ENCODE results near the gene IGLL1.
"Not testable (repeated sequence)": the region's sequence is repeated elsewhere in the genome, so short reads cannot be mapped to it uniquely, and the experiment has no call there.

IGLL1 gene

DNA sequence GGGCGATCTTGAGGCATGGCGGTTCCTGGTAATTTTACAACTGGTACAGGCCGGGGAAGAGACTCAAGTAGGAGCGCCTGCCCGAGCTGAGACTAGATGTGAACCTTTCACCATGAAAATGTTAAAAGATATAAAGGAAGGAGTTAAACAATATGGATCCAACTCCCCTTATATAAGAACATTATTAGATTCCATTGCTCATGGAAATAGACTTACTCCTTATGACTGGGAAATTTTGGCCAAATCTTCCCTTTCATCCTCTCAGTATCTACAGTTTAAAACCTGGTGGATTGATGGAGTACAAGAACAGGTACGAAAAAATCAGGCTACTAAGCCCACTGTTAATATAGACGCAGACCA is 40.3 kb downstream of the IGLL1 start:
- not testable (repeated sequence) for DNase-seq

DNA sequence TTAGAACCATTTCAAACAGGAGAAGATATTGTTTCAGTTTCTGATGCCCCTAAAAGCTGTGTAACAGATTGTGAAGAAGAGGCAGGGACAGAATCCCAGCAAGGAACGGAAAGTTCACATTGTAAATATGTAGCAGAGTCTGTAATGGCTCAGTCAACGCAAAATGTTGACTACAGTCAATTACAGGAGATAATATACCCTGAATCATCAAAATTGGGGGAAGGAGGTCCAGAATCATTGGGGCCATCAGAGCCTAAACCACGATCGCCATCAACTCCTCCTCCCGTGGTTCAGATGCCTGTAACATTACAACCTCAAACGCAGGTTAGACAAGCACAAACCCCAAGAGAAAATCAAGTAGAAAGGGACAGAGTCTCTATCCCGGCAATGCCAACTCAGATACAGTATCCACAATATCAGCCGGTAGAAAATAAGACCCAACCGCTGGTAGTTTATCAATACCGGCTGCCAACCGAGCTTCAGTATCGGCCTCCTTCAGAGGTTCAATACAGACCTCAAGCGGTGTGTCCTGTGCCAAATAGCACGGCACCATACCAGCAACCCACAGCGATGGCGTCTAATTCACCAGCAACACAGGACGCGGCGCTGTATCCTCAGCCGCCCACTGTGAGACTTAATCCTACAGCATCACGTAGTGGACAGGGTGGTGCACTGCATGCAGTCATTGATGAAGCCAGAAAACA is 40.8 kb downstream of the IGLL1 start:
- peak in 11 of 14 donors; percentile 24 to 71 (median 58) for DNase-seq

DNA sequence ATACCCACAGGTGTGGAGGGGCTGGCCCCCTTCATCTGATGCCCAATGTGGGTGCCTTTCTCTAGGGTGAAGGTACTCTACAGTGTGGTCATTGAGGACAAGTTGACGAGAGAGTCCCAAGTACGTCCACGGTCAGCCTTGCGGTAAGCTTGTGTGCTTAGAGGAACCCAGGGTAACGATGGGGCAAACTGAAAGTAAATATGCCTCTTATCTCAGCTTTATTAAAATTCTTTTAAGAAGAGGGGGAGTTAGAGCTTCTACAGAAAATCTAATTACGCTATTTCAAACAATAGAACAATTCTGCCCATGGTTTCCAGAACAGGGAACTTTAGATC is 41.4 kb downstream of the IGLL1 start:
- DNase-seq: not testable (repeated sequence)

DNA sequence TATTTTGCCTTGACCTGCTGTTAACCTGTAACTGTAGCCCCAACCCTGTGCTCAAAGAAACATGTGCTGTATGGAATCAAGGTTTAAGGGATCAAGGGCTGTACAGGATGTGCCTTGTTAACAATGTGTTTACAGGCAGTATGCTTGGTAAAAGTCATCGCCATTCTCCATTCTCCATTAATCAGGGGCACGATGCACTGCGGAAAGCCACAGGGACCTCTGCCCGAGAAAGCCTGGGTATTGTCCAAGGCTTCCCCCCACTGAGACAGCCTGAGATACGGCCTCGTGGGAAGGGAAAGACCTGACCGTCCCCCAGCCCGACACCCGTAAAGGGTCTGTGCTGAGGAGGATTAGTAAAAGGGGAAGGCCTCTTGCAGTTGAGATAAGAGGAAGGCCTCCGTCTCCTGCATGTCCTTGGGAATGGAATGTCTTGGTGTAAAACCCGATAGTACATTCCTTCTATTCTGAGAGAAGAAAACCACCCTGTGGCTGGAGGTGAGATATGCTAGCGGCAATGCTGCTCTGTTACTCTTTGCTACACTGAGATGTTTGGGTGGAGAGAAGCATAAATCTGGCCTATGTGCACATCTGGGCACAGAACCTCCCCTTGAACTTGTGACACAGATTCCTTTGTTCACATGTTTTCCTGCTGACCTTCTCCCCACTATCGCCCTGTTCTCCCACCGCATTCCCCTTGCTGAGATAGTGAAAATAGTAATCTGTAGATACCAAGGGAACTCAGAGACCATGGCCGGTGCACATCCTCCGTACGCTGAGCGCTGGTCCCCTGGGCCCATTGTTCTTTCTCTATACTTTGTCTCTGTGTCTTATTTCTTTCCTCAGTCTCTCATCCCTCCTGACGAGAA is 42.0 kb downstream of the IGLL1 start:
- DNase-seq: not testable (repeated sequence)

DNA sequence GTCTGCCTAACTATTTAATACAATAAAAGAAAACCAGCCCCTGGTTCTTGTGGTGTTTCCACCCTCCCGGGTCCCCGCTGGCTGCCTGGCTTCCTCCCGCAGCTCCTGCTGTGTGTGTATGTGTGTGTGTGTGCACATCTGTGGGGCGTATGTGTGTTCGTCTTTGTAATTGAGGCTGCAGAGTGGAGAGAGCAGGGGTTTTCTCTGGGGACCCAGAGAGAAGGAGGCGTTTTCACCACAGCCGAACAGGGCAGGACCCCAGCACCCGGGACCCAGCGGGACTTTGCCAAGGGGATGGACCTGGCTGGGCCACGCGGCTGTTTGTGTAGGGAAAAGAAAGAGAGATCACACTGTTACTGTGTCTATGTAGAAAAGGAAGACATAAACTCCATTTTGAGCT is 42.7 kb downstream of the IGLL1 start:
- DNase-seq: no peak

DNA sequence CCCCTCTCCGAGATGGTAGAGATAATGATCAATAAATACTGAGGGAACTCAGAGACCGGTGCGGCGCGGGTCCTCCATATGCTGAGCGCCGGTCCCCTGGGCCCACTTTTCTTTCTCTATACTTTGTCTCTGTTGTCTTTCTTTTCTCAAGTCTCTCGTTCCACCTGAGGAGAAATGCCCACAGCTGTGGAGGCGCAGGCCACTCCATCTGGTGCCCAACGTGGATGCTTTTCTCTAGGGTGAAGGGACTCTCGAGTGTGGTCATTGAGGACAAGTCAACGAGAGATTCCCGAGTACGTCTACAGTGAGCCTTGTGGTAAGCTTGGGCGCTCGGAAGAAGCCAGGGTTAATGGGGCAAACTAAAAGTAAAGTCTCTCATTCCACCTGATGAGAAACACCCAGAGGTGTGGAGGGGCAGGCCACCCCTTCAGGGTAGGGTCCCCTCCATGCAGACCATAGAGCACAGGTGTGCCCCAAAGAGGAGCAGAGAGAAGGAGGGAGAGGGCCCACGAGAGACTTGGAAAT is 43.2 kb downstream of the IGLL1 start:
- no peak for DNase-seq

DNA sequence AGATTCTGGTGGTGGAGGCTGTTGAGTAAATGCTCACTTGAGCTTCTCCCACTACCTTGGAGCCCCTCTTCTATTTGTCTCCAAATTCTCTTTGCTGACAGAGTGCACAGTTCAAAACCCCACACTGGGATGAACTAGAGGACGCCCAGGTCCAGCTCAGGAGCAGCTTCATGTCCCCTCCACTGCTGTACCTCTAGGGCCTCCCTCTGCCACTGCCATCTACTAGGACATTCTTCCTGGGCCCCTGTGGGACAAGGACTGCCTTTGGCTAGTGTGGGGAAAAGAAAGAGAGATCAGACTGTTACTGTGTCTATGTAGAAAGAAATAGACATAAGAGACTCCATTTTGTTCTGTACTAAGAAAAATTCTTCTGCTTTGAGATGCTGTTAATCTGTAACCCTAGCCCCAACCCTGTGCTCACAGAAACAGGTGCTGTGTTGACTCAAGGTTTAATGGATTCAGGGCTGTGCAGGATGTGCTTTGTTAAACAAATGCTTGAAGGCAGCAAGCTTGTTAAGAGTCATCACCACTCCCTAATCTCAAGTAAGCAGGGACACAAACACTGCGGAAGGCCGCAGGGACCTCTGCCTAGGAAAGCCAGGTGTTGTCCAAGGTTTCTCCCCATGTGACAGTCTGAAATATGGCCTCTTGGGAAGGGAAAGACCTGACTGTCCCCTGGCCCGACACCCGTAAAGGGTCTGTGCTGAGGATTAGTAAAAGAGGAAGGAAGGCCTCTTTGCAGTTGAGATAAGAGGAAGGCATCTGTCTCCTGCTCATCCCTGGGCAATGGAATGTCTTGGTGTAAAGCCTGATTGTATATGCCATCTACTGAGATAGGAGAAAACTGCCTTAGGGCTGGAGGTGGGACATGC is 44.1 kb downstream of the IGLL1 start:
- DNase-seq: not testable (repeated sequence)

DNA sequence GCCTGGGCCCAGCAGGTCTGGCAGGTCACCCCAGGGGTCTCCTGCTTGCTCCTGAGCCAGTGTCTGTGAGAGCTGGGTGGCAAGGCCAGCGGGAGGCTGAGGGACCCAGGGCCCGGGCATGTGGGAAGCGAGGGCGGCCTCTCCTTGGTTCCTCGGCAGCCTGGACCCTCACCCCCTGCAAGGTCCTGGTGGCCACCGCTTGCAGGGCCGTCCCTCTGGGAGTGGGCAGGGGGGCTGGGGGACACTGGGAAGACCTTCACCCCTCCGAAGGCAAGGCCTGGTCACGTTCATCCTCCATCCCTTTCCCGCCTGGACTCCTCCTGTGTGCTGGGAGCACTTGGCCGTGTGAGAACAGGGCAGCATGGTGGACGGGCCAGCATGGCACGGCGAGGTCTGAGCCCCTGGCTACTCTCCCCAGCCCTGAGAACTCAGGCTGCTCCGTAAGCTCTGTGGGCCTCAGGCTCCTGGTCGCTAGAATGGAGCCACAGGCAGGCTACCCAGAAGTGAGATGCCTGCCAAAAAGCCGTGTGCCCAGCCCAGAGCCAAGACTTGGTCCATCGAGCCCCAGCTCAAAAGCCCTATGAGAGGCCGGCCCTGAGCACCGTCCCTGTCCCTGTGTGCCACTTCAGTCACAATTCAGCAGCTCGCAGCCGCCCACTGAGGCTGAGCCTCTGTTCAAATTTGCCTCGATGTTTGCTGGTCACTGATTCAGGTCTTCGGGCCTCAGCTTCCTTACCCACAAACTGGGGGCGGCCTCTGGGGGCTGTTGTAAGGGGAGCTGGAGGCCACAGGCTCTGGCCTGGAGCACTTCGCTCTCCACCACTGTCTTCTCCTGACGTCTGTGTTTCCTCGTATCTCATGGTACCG is 45.0 kb downstream of the IGLL1 start:
- no peak for DNase-seq

DNA sequence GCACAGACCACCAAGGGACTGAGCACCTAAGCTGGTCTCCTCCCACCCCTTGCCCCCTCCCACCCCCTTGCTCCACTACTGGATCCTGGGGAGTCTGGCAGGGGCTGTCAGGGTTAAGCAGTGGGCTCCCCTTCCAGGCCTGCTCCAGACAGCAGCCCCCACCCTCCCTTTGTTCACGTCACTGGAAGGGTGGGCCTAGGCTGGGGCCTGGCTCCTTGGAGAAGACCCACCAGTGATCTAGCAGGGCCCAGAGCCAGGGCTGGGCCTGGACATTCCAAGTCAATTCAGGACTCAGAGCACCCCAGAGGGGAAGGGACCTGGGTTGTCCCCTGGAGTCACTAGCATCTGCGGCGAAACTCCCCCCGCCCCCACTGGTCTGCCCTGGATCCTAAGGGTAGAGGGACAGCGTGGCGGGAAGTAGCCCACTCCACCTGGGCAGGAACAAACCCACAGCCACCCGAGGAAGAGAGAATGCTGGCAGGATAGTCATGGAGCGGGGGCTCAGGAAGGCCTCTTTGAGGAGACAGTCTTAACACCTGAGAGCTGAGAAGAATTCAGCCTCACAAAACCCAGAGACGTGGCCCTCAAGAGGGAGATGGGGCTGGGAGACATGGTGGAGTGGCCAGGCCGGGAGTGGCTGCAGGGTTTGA is 45.8 kb downstream of the IGLL1 start:
- DNase-seq: no peak

DNA sequence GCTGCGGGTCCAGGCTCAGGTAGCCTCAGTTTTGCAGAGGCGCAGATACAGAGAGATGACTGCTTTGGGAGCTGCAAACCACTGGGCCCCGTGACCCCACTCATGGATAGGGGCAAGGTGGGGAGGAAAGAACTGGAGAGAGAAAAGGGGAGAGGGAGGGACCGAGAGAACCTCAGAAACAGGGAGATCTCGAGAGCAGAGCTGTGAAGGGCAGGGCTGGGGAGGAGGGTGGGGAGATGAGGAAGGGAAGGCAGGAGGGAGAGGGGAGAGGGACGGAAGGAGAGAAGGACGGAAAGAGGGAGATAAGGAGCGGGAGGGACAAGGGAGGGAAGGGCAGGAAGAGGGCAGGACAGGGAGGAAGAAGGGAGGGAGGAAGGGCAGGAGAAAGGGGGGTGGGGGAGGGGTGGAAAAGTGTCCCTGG is 46.3 kb downstream of the IGLL1 start:
- DNase-seq: no peak

DNA sequence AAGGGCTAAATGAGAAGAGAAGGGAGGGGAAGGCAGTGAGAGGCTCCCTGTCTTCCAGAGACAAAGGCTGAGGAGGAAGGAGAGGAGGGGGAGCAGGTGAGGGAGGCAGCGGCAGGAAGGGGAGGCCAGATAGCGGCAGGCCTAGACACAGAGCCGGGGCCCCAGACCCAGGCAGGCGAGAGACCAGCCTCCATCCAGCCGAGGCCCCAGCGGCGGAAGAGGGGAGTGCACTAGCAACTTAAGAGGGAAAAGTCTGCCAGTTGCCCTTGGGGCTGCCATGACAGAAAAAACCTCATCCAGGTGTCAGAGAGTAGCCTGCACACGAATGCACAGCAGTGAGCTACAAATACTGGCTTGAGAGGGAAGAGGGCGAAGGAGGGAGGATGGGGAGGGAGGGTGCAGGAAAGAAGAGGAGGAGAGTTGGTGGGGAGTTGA is 46.7 kb downstream of the IGLL1 start:
- DNase-seq: no peak

DNA sequence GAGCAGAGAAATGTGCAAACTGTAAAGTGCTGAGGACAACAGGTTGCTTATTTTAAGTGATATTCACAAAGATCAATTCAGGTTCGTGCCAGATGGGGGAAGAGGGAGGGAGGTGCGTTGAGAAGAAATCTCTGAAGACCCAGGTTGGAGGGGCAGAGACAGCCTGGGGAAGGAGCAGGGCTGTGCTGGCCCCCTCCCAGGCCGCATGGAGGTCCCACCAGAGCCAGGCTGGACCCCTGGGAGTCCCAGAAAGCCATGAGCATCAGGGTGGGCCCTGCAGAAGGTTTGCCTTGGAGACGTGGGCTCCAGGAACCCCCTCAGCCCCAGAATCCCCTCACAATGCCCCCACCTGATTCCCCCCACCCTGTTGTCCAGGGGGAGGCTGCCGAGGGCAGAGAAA is 47.4 kb downstream of the IGLL1 start:
- DNase-seq: no peak

DNA sequence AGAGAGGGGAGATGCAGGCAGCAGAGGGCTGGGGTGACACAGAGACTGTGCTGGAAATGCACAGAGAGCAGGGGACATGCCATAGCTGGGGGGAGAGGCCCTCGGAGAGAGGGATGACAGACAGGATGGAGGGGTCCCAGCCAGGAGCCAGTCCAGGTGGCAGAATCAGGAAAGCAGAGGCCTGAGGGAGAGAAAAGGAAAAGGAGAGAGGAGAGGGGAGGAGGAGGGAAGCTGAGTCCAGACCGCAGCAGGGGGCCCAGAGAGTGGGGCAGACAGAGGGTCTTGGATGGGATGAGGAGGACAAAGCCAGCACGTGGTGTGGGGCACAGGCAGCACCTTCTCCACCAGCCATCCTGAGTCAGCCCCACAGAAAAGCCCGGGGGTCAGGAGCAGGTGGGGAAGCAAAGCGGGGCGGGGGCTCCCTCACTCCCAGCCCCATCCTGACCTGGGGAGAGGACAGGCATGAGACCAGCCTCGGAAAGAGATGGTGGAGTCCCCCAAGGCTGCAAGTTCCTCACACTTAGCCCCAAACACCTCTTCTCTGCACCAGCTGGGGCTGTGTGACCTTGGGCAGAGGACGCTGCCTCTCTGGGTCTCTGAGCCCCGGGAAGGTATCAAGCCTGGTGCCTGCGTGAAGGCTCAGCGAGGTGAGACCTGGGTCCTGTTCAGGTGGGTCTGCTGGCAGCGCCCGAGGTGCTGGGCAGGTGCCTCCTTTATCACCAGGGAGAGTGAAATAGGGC is 48.0 kb downstream of the IGLL1 start:
- no peak for DNase-seq

DNA sequence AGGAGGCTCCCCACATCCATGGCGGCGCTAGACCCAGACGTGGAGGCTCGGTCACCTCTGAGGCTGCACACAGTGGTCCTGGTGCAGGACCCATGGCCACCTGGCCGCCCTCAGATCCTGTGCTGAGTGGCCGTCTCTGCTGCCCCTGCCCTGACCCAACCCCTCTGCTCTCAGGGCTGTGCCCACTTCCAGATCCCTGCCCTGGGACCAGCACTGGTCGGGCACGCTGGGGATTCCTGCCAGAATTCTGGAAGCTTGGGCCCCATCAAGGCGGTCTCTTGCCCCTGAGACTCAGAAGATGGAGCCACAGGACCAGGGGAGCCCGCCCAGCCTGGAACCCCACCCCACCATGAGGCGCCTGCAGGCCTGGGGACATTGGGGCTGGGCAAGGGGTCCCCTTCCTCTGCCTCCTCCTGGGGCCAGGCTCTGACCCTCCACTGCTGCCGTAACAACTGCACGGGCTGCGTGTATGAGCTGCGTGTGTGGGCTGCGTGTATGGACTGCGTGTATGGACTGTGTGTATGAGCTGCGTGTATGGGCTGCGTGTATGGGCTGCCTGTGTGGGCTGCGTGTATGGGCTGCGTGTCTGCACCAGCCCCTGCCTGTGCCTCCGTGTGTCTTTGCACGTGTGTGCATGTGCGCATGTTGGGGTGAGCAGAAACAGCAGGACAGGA is 48.7 kb downstream of the IGLL1 start:
- no peak for DNase-seq

DNA sequence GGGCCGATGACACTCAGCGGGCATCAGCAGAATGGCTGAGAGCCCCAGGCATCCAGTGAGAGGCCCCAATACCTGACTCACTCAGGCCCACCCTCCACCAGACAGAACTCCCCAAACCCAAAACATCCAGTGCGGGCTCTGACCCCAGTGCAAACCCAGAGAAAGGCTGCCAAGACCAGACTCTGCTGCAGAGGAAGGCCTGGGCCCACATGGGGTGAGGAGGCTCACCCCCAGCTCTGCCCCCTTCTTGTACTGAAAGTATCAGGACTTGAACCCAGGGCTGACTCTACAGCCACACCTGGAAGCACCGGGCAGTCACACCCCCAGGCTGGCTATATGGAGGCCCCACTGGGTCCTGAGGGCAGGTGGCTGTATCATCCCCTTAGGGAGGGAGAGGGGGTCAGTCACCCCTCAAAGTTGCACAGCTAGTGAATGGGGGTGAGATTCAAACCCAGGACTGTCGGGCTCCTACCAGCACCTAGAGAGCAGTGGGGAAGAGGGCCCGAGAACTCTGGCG is 49.3 kb downstream of the IGLL1 start:
- no peak for DNase-seq

DNA sequence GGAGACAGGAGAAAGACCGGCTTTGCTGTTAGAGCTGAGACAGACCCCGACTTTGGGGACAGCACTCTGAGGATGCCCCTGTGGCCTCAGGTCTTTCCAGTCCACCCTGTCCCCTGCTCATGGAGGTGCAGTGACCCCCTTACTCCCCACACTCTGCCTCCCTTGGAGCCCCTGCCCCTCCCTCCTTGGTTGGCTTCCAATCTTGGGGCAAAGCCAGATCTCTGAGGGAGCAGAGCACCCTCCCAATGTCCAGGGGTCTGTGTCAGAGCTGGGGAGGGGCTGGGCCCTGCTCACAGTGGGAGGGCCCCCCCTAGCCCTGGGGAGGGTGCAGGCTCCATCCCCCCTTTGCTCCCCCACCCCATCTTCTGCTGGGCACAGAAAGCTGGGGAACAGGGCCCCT is 50.0 kb downstream of the IGLL1 start:
- no peak for DNase-seq

DNA sequence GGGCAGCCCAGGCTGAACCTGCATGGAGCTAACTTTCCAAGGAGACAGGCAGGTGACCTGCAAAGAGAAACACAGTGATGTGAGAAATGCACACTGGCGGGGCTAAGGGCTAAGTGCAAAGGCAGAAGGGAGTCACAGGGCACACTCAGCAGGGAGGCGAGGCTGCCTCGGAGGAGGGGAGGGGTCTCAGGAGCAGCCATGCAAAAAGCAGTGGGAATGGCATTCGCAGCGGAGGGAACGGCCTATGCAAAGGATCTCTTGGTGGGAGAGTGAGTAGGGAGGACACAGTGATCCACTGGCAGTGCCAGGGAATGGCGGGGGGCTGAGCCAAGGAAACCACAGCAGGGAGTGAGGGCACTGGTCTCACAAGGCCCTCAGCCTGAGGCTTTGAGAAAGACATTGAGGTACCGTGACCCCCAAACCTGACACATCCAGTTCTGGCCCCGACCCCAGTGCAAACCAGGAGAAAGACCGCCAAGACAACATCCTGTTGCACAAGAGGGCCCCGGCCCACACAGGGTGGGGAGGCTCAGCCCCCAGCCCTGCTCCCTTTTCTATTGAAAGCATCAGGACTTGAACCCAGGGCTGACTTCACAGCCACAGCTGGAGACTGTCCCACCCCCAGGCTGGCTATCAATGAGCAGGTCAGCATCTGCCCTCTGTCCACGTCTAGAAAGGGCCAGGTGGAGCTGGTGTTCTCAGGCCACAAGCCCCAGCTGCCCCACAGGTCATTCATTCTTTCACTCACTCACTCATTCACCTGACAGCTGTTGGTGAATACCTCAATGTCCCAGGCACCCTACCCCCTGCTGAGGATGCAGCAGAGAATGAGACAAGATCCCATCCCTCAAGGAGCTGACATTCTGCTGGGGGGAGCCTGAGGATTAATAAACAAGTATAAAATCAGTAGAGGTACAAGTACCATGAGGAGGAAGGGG is 50.7 kb downstream of the IGLL1 start:
- DNase-seq: no peak

DNA sequence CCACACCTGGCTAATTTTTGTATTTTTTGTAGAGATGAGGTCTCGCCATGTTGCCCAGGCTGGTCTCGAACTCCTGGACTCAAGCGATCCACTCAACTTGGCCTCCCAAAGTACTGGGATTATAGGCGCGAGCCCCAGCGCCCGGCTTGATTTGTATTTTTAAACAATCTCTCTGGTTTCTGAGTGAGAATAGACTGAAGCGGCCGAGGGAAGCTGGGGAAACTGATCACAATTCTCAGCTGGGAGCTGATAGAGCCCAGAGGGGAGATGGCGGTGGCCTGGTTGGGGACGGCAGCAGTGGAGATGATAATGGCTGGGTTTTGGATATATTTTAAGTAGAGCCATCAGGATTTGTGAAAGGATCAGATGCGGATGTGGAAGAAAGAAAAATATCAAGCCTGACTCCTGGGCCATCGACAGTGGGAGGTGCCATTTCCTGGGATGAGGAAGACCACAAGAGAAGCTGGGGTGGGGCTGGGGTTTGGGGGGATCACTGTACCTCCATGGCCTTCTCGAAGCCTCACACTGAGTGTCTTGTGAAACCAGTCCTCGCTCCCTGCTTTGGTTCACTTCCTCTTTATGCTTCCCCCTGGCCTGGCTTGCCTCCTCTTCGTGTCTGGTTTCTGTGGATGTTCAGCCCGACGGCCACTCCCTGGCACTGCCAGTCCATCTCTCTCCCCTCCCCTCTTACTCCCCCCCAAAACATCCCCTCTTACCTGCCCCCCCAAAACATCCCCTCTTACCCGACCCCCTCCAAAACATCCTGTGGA is 51.9 kb downstream of the IGLL1 start:
- DNase-seq: no peak

Data from C1 segment of cervical spinal cord (tissue), 14 donors.